GM23338 (cell line): ENCODE data around the gene MPDU1.

Experiments
- CREB1 ChIP-seq: fragments of 250-450 bp; sonication (Bioruptor Pico); IDR thresholded peaks from 2 replicates; pipeline ENCODE4 v1.5.0; 2020; ENCODE audit warnings: low read depth, mild to moderate bottlenecking, moderate library complexity
- CTCF ChIP-seq, 2 experiments: fragments of 200-600 bp in 1 of 2; sonication (generic) in 1 of 2; conservative IDR thresholded peaks; 2 replicates each; pipeline versions ENCODE4 v1.5.1 to v1.6.1; 2016 to 2017; ENCODE audit warnings: antibody characterized with exemption in 2 of 2, low read depth in 2 of 2, mild to moderate bottlenecking in 2 of 2, moderate library complexity in 1 of 2
- EZH2phosphoT487 ChIP-seq: fragments of 200-600 bp; sonication (generic); IDR thresholded peaks from one replicate; pipeline ENCODE4 v1.8.1; 2018; ENCODE audit warnings: antibody characterized with exemption; ENCODE audit not compliant: unreplicated experiment
- NANOG ChIP-seq: IDR thresholded peaks from 2 replicates; pipeline ENCODE4 v1.6.1; 2016; ENCODE audit warnings: antibody characterized with exemption, borderline replicate concordance

GRCh38 chr17:7631398-7632380, 48.0 kb downstream of the MPDU1 start:
- TF ChIP-seq NANOG (no peak), CTCF (conservative IDR thresholded peaks at IDR 0.05; ENCODE audit: low read depth in 2 of 2) (no peak), CREB1 (CRISPR knock-in tag) (no peak), EZH2phosphoT487 (no peak)
